Measurements from ENCODE around the gene PRR14L. TPM values are rescaled to one million over a fixed set of nuclear protein-coding genes. Genes with fewer than 3 reads are reported as not detected.
"Not testable (repeated sequence)": the region's sequence is repeated elsewhere in the genome, so short reads cannot be mapped to it uniquely, and the experiment has no call there.

The PRR14L gene
- polyA plus RNA-seq (2013, experiment 1 of 2; ENCODE audit: insufficient read length): 15.4 TPM
- 14.2 TPM for polyA plus RNA-seq (2013, experiment 2 of 2; ENCODE audit: insufficient read length)

DNA sequence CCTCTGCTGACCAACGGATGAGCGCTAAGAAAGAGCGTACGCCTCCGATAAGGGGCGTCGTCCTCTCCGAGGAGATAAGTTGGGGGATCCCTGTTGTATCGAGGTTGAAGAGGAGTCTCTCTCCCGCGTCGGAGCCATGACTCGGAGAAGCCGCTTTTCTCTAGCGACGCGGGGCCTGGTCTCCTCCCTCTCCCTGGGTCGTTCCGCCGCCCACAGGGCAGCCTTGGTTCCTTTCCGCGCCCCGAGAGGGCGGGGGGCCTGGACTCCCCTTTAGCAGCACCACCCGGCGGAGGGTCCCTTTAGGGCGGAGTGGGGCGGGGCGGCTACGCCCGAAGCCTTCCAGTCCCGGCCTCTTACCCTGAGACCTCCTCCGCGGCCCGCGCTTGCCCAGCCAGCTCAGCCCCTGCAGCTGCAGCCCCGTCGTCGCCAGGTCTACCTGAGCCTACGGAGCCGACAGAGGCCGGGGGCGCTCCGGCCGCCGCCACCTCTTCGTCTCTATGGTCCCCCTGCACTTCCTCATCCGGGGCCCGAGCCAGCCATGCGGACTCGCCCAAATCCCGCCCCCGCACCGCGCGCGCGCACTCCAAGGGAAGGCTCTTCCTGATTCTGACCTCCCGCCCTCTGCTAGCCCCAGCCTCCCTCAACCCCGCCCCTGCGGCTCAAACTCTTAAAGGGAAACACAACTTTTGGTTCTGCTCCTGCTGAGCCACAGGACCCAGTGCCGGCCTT lies at the start of gene PRR14L:
PRR14L (minus strand) TSS at position 497 of the 729 bp plus-strand sequence. CDS start 11,272 bp downstream, outside the sequence.
- peak; percentile 94 for DNase-seq

DNA sequence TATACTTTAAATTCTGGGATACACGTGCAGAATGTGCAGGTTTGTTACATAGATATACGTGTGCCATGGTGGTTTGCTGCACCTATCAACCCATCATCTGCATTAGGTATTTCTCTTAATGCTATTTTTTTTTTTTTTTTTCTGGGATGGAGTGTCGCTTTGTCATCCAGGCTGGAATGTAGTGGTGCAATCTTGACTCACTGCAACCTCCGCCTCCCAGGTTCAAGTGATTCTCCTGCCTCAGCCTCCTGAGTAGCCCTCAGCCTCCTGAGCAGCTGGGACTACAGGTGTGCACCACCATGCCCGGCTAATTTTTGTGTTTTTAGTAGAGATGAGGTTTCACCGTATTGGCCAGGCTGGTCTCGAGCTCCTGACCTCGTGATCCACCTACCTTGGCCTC lies 49.4 kb upstream of the PRR14L start:
- DNase-seq: not testable (repeated sequence)

- DNase-seq: no peak
Observed at GRCh38 chr22:31790240-31790639, 40.3 kb upstream of the PRR14L start.

DNA sequence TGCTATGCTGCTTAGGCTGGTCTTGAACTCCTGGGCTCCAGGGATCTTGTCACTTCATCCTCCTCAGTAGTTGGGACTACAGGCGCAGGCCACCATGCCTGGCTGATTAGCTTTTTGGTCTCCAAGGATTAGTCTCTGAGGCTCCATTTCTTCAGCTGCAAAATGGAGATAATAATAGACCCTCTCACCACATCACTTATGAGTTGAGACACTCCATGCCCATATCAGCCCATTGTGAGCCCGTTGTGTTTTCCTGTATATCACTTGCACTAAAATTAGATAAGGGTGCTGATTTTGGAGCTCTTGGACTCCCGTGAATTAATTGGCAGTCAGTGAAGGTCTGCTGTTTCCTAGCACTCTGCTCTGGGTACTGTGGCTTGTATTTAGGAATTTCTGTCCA lies 39.9 kb upstream of the PRR14L start:
- DNase-seq: no peak

DNA sequence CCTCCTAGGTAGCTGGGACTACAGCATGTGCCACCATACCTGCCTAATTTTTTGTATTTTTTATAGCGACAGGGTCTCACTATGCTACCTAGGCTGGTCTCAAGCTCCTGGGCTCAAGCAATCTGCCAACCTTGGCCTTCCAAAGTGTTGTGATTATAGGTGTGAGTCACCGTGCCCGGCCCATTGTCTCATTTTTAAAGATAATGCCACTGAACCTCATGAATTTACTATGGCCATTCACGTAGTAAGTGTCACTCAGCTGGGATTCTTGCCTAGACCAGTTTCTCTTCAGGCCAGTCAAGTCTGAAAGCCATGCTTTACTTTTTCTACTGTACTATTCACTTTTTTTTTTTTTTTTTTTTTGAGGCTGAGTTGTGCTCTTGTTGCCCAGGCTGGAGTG lies 26.3 kb upstream of the PRR14L start:
- no peak for DNase-seq

GRCh38 chr22:31773416-31773815 lies 23.5 kb upstream of the PRR14L start:
- no peak for DNase-seq

DNA sequence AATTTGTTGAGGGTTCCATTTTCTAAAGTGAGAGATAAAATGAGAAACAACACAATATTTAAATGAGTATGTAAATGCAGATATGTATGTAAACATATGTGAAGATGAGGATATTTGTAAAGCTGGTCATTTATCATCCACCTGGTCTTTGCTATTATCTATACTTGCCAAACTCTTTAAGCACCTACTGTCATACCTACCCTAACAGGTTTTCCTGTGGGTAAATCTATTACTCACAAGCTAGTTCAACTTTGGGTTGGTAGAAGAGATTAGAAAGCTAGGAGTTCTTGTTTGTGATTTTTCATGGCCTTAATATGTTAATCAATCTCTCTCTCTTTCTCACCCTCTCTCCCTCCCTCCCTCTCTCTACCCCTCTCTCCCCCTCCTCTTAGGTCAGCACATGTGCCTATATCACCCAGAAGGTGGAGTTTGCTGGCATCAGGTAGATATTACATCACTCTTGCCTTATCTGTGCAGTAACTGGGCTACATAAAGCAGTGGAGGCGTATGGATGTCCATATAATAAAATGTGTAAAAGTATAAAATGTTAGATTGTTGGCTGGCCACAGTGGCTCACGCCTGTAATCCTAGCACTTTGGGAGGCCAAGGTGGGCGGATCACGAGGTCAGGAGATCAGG lies 18.6 kb upstream of the PRR14L start:
- no peak for DNase-seq

DNA sequence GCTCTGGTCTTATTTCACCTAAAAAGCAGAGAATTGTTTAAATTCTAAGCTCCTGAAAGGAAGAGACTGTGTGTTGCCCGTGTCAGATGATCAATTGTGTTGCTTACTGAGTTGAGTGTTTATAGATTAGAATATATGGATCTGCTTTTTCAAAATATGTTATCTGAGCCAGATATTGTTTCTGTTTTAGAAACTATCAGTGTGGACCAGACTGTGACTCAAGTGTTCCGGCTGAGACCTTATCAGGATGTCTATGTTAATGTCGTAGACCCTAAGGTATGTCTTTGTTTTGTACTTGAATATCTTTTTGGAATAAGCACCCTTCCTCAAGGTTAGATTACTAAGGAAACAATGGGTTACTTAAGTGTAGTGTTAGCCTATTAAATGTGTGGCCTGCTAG lies 14.9 kb upstream of the PRR14L start:
- DNase-seq: no peak

DNA sequence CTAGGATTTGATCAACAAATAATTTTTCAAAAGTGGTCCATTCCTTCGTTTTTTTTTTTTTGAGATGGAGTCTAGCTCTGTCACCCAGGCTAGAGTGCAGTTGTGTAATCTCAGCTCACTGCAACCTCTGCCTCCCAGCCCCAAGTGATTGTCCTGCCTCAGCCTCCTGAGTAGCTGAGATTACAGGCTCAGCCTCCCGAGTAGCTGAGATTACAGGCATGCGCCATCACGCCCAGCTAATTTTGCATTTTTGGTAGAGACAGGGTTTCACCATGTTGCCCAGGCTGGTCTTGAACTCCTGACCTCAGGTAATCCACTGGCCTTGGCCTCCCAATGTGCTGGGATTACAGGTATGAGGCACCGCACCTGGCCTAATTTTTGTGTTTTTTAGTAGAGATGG lies 8.9 kb upstream of the PRR14L start:
- not testable (repeated sequence) for DNase-seq

GRCh38 chr22:31757265-31757664 lies 7.3 kb upstream of the PRR14L start:
- DNase-seq: no peak

DNA sequence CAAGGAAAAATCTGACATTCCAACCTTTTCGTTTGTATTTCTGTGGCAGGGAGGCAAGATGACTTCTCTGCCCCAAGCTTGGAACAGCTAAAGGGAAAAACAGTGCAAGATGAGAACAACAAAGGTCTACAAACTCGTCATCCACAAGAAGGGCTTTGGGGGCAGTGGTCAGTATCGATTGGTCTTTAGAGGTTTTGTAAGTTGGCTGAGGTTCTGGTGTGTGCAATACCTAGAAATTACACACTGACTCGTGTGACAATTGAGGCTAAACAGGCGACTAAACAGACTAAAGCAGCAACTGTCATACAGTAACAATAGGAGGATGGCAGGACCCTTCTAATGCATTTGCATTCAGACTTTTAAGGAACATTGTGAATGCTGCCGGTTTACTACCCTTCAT lies 4.9 kb upstream of the PRR14L start:
- DNase-seq: no peak

- peak; percentile 94 for DNase-seq
Observed at GRCh38 chr22:31753634-31754501, 3.9 kb upstream of the PRR14L start, which contains the start of gene DEPDC5. Gene DEPDC5 (plus strand): TSS chr22:31754019. CDS start chr22:31754922, 903 bp downstream.

DNA sequence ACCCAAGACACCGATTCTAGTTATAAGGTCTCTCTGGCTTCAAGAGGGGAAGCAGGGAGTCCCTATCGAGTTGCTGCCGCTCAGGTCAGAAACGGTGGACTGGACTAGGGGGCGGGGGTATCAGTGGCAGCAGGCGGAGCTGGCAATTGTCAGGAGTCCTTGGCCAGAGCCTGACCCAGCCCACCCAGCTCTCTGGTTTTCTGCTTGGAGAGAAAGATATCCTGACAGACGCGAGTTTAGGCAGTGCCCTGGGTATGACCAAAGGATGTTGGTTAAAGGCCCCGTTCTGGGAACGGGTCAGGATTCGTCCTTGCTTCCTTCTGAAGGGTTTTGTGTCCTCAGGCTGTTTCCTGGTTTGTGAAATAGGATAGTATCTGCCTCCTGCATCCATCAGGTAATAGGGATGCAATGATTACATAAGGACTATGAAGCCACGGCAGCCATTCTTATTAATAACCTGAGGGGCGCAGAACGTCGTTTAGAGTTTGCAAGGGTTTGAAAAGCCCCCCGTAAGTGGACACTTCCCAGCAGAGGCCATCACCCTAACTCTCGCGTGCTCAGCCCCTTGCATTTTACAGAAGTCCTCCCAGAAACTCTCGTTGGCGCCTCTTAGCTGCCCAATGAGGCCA lies 3.2 kb upstream of the PRR14L start:
- DNase-seq: no peak

GRCh38 chr22:31752096-31752847 lies 2.3 kb upstream of the PRR14L start:
- DNase-seq: no peak

DNA sequence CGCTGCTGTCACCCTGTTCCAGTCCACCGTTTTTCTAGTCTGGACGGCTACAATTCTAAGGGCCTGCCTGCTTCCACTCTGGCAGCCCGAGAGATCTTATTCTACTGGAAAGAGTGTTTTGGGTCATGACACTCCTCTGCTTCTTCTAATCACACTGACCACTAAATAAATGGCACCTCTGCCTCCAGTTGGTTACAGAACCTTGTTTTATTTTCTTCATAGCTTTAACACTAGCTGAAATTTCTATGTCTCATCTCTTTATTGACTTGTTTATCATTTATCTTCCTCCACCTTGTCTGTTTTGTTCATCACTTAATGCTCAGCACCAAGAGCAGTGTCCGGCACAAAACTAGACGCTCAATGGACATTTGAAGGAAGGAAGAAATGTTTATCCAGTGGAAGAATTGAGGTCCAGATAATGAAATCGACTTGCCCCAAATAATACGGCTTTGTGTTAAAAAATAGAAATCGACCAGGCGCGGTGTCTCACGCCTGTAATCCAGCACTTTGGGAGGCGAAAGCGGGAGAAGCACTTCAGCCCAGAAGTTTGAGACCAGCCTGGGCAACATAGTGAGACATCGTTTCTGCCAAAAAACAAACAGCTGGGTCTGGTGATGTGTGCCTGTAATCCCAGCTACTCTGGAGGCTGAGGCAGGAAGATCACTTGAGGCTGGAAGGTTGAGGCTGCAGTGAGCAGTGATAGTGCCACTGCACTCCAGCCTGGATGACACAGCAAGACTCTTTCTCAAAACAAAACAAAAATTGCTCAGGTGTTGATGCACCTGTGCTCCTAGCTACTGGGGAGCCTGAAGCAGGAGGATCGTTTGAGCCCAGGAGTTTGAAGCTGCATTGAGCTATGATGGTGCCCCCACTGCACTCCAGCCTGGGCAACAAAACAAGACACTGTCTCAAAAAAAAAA lies 693 bp upstream of the PRR14L start:
- DNase-seq: no peak

DNA sequence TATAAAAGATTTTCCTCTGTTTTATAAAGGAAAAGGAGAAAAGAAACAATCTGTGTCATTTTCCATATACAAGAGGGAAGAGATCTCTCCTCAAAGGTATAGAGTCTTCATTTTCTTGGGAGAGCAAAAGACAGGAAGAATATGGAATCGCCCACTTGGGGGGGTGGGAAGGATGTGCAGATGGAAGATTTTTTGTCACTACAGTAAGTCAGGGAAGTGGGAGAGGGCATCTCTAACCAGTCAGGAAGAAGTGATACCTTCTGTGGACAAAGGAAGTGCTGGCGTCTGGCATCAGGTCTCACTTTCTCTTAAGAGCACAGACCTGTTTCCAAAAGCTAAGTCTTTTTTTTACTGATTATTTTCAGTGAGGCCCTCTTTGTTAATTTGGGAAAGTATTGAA lies 1.4 kb downstream of the PRR14L start:
- no peak for DNase-seq

DNA sequence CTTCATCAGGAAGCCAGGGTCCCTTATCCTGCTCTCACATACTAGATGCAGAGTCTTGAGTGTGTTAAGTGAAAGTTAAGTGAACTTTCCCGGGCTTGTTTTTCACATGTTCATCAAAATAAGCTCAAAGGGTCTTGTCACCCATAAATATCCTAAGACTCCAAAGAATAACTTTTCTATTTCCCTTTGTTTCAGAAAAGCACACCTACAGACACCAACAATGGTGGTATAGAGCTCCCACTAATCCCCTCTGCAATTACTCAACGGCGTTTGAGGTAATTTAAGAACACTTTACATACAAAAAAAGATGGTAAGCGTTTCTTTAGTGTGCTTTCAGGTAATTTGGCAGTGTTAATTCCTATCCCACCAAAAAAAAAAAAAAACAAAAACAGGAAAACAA lies 2.5 kb downstream of the PRR14L start:
- no peak for DNase-seq

GRCh38 chr22:31743871-31744270 lies 6.1 kb downstream of the PRR14L start:
- no peak for DNase-seq

DNA sequence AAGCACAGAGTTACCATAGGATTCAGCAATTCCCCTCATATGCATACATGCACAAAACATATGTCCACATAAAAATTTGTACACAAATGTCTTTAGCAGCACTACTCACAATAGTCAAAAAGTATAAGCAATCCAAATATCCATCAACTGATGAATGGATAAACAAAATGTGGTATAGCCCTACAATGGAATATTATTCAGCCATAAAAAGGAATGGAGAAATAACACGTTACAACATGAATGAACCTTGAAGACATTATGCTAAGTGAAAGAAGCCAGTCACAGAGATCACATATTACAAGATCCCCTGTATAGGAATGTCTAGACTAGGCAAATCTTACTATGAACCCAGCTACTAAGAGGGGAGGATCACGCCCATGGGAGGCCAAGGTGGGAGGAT lies 7.2 kb downstream of the PRR14L start:
- DNase-seq: no peak

- DNase-seq: no peak
Observed at GRCh38 chr22:31742115-31742514, 7.8 kb downstream of the PRR14L start.

DNA sequence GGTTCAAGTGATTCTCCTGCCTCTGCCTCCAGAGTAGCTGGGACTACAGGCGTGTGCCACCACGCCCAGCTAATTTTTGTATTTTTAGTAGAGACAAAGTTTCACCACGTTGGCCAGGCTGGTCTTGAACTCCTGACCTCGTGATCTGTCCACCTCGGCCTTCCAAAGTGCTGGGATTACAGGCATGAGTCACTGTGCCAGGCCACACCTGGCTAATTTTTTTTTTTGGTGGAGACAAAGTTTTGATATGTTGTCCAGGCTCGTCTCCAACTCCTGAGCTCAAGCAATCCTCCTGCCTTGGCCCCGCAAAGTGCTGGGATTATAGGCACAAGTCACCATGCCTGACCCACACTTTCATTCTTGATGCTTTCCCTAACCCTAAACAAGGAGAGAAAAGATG lies 9.6 kb downstream of the PRR14L start:
- DNase-seq: not testable (repeated sequence)

Measured in fibroblast of skin of abdomen (primary cell).